22Rv1 (cell line): Measurements from ENCODE around the gene RHO.

Experiments
- H3K27ac ChIP-seq: fragments of 450-650 bp; 2 replicates; pipeline ENCODE4 v1.5.1; 2017
- CTCF ChIP-seq: fragments of 450-650 bp; IDR thresholded peaks from 2 replicates; pipeline ENCODE4 v1.5.1; 2017; ENCODE audit warnings: mild to moderate bottlenecking
- ZFX ChIP-seq: fragments of 450-650 bp; IDR thresholded peaks from 2 replicates; pipeline ENCODE4 v1.6.1; 2017; ENCODE audit warnings: antibody characterized with exemption, borderline replicate concordance

The RHO gene

DNA sequence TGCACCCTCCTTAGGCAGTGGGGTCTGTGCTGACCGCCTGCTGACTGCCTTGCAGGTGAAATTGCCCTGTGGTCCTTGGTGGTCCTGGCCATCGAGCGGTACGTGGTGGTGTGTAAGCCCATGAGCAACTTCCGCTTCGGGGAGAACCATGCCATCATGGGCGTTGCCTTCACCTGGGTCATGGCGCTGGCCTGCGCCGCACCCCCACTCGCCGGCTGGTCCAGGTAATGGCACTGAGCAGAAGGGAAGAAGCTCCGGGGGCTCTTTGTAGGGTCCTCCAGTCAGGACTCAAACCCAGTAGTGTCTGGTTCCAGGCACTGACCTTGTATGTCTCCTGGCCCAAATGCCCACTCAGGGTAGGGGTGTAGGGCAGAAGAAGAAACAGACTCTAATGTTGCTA, 2.4 kb downstream of the RHO start:
- H3K27ac ChIP-seq, result no peak overlapping the region
- no peak for TF ChIP-seq CTCF
- no peak for TF ChIP-seq ZFX

GRCh38 chr3:129531699-129532098, 3.3 kb downstream of the RHO start:
- H3K27ac ChIP-seq, result no peak overlapping the region
- no peak for TF ChIP-seq ZFX
- TF ChIP-seq CTCF, result no peak

GRCh38 chr3:129532261-129532660, 3.8 kb downstream of the RHO start:
- TF ChIP-seq CTCF (no peak), ZFX (no peak)

DNA sequence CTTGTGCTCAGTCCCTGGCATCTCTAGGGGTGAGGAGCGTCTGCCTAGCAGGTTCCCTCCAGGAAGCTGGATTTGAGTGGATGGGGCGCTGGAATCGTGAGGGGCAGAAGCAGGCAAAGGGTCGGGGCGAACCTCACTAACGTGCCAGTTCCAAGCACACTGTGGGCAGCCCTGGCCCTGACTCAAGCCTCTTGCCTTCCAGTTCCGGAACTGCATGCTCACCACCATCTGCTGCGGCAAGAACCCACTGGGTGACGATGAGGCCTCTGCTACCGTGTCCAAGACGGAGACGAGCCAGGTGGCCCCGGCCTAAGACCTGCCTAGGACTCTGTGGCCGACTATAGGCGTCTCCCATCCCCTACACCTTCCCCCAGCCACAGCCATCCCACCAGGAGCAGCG, 5.0 kb downstream of the RHO start:
- H3K27ac ChIP-seq, result no peak overlapping the region
- TF ChIP-seq ZFX (no peak), CTCF (no peak)

More at GRCh38 chr3:129532261-129532660, 3.8 kb downstream of the RHO start:
- H3K27ac ChIP-seq, result no peak overlapping the region

- H3K27ac ChIP-seq, result no peak overlapping the region
- TF ChIP-seq ZFX, result no peak
- TF ChIP-seq CTCF, result no peak
Observed at GRCh38 chr3:129534428-129535027, 6.1 kb downstream of the RHO start.

DNA sequence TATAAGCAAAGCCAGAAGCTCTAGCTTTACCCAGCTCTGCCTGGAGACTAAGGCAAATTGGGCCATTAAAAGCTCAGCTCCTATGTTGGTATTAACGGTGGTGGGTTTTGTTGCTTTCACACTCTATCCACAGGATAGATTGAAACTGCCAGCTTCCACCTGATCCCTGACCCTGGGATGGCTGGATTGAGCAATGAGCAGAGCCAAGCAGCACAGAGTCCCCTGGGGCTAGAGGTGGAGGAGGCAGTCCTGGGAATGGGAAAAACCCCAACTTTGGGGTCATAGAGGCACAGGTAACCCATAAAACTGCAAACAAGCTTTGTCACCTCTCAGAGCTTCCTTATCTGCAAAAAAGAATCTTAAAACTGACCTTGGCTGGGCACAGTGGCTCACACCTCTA, 6.6 kb downstream of the RHO start:
- TF ChIP-seq CTCF (no peak), ZFX (no peak)
- no peak overlapping the region for H3K27ac ChIP-seq

- no peak overlapping the region for H3K27ac ChIP-seq
- TF ChIP-seq CTCF (no peak), ZFX (no peak)
Observed at GRCh38 chr3:129536374-129536667, 7.9 kb downstream of the RHO start.
